Sigmoid colon (tissue), 7 donors: Measurements from ENCODE around the gene ONECUT3. TPM values are rescaled to one million over a fixed set of nuclear protein-coding genes. Genes with fewer than 3 reads are reported as not detected.
"Not testable (repeated sequence)": the region's sequence is repeated elsewhere in the genome, so short reads cannot be mapped to it uniquely, and the experiment has no call there.

Source experiments
- DNase-seq: peaks from one replicate; pipeline ENCODE4 v3.0.0-alpha.2; 2019
- H3K27ac ChIP-seq, 4 donors: fragments of 200-600 bp; sonication (generic); one replicate each; pipeline ENCODE4 v1.5.1; 2016 to 2019; ENCODE audit warnings: mild to moderate bottlenecking in 1 of 4
- H3K27me3 ChIP-seq, 3 donors: fragments of 200-600 bp; sonication (generic); one replicate each; pipeline ENCODE4 v1.5.1; 2019; ENCODE audit warnings: mild to moderate bottlenecking in 1 of 3
- H3K36me3 ChIP-seq, 4 donors: fragments of 200-600 bp; sonication (generic); one replicate each; pipeline ENCODE4 v1.5.1; 2016 to 2019
- H3K4me1 ChIP-seq, 4 donors: fragments of 200-600 bp; sonication (generic); one replicate each; pipeline ENCODE4 v1.5.1; 2017 to 2019
- H3K4me3 ChIP-seq, 4 donors: fragments of 200-600 bp; sonication (generic); one replicate each; pipeline ENCODE4 v1.5.1; 2017 to 2019; ENCODE audit warnings: mild to moderate bottlenecking in 2 of 4, moderate library complexity in 1 of 4
- H3K9me3 ChIP-seq, 4 donors: fragments of 200-600 bp in 3 of 4; sonication (generic) in 3 of 4; one replicate each; pipeline versions ENCODE4 v1.5.1 to v1.6.1; 2013 to 2019
- EP300 ChIP-seq, 4 donors: sonication (generic); formaldehyde crosslinking; IDR thresholded peaks; one replicate each; pipeline ENCODE4 v1.6.1; 2017; ENCODE audit warnings: antibody characterized with exemption in 4 of 4
- POLR2A ChIP-seq, 2 donors: fragments of 450-650 bp; IDR thresholded peaks; one replicate each; pipeline ENCODE4 v1.6.1; 2016; ENCODE audit warnings: antibody characterized with exemption in 2 of 2, mild to moderate bottlenecking in 2 of 2, moderate library complexity in 2 of 2
- POLR2AphosphoS5 ChIP-seq, 4 donors: sonication (generic); formaldehyde crosslinking; IDR thresholded peaks; one replicate each; pipeline ENCODE4 v1.6.1; 2017; ENCODE audit warnings: antibody characterized with exemption in 4 of 4
- WGBS, 2 donors: extraction: QIAGEN DNeasy Blood & Tissue Kit; methylation state at CpG; one replicate each; pipeline ENCODE4 v1.1.7; 2013; 5-methylcytosine and 5-hydroxymethylcytosine counted together
- intact Hi-C: fragments of 100-400 bp; cut with DNase I; formaldehyde crosslinking; loops from one replicate; pipeline ENCODE4 v1.15.1; 2023
- polyA plus RNA-seq, 3 donors: library from polyadenylated mRNA; stranded (reverse); fragments of 200-250 nt; gene quantifications; one replicate each; pipeline ENCODE4 v1.2.3, GENCODE V29; 2013
- total RNA-seq, 4 donors: library from RNA; depleted of rRNA; stranded (reverse); fragments of >200 nt; gene quantifications; one replicate each; pipeline ENCODE4 v1.1.0, GENCODE V29; 2016
- TF ChIP-seq, protein P1 (sequence below), 4 experiments: fragments of 450-650 bp in 3 of 4; fragments of 200-600 bp in 1 of 4; IDR thresholded peaks; one replicate each; pipeline ENCODE4 v1.5.1; 2016 to 2019; ENCODE audit warnings: antibody characterized with exemption in 4 of 4, mild to moderate bottlenecking in 3 of 4, moderate library complexity in 2 of 4
- donor health status: healthy with polysubstance abuse.
- donor health status: Bipolar disorder and iron deficiency.
- donor health status: healthy.

The ONECUT3 gene
- total and polyA plus RNA-seq, 7 donors = not detected

DNA sequence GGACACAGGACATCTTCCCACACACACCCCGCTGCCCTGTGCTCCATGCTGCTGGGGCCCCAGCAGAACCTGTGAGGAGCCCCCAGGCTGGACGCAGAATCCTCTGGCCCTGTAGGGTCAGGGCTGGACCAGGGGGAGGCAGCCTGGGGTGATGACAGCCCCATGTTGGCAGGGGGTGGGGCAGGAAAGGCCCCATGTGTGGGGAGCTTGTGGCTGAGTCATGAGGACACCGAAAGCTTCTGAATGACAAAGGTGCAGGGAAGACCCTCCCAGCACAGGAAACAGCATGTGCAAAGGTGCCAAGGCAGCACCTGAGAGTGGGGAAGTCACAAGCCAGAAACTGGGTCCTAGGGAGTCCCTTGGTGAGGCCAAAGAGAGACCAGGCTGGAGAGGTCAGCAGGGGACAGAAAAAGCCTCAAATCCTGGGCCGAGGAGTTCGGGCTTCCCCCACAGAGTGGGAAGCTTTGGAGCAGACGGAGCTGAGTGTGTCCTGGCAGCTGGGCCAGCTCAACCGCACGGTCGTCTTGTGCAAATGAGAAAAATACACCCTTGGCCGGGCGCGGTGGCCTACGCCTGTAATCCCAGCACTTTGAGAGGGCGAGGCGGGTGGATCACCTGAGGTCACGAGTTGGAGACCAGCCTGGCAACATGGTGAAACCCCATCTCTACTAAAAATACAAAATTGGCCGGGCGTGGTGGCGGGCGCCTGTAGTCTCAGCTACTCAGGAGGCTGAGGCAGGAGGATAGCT is 41.3 kb downstream of the ONECUT3 start:
- H3K4me1 ChIP-seq = peaks cover 0 to 11% (median 6%) of the 10 kb centered on the region in 4 donors
- peaks cover 3 to 42% (median 31%) of the 10 kb centered on the region in 3 donors for H3K27me3 ChIP-seq
- no peak overlapping the region for H3K27ac ChIP-seq
- no peaks in the 10 kb centered on the region for H3K9me3 ChIP-seq
- H3K4me3 ChIP-seq = no peak overlapping the region
- 33 to 73% methylated on average over 20 of the region's 20 CpGs for WGBS, 2 donors
- no peaks in the 10 kb centered on the region for H3K36me3 ChIP-seq
- intact Hi-C loops = no loop called here
- no peak for DNase-seq
- TF ChIP-seq, protein P1, sequence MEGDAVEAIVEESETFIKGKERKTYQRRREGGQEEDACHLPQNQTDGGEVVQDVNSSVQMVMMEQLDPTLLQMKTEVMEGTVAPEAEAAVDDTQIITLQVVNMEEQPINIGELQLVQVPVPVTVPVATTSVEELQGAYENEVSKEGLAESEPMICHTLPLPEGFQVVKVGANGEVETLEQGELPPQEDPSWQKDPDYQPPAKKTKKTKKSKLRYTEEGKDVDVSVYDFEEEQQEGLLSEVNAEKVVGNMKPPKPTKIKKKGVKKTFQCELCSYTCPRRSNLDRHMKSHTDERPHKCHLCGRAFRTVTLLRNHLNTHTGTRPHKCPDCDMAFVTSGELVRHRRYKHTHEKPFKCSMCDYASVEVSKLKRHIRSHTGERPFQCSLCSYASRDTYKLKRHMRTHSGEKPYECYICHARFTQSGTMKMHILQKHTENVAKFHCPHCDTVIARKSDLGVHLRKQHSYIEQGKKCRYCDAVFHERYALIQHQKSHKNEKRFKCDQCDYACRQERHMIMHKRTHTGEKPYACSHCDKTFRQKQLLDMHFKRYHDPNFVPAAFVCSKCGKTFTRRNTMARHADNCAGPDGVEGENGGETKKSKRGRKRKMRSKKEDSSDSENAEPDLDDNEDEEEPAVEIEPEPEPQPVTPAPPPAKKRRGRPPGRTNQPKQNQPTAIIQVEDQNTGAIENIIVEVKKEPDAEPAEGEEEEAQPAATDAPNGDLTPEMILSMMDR (IDR thresholded peaks at IDR 0.05) = no peak
- TF ChIP-seq POLR2AphosphoS5 (IDR thresholded peaks at IDR 0.05) = no peak
- TF ChIP-seq EP300 (IDR thresholded peaks at IDR 0.05) = no peak
- TF ChIP-seq POLR2A (IDR thresholded peaks at IDR 0.05) = no peak

DNA sequence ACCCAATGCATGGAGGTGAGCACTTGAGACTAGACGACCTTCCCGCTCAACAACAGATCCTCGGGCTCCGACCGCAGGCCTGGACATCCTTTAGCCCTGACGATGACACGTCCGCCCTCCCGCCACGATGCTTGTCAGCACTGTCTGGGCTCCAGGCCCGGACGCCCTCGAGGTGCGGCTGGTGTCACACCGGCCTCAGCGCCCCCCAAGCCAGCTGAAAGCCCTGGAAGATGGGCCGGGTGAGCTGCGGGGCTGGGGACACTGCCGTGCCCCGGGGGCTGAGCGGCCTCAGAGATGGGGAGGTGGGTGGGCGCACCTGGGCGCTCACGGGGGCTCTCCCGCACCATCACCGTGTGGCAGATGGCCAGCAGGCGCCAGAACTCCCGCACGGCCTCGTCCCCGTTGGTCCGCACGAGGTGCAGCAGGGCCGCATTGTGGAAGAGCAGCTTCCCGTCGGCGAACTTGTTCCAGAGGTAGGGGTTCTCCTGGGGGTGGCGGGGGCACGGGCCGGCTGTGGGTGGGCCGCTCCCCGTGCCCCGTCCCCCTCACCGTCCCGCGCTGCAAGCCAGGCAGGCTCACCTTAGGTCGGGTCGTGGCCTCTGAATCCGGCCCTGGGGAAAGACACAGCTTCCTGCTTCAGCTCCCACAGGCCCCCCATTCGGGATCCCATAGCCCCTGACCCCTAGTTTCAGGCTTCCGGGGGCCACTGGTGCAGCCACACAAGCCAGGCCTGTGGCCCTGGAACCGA is 43.3 kb downstream of the ONECUT3 start:
- no peaks in the 10 kb centered on the region for H3K9me3 ChIP-seq
- DNase-seq = no peak
- TF ChIP-seq POLR2AphosphoS5 (IDR thresholded peaks at IDR 0.05) (no peak), EP300 (IDR thresholded peaks at IDR 0.05) (no peak), POLR2A (IDR thresholded peaks at IDR 0.05) (no peak)
- TF ChIP-seq, protein P1 (IDR thresholded peaks at IDR 0.05) = no peak
- H3K4me1 ChIP-seq = peaks cover 0 to 9% (median 5%) of the 10 kb centered on the region in 4 donors
- H3K36me3 ChIP-seq = no peaks in the 10 kb centered on the region
- 58 to 74% methylated on average over 52 of the region's 52 CpGs for WGBS, 2 donors
- intact Hi-C loops = no loop called here
- no peak overlapping the region for H3K4me3 ChIP-seq
- peaks cover 3 to 31% (median 21%) of the 10 kb centered on the region in 3 donors for H3K27me3 ChIP-seq
- H3K27ac ChIP-seq = no peak overlapping the region

DNA sequence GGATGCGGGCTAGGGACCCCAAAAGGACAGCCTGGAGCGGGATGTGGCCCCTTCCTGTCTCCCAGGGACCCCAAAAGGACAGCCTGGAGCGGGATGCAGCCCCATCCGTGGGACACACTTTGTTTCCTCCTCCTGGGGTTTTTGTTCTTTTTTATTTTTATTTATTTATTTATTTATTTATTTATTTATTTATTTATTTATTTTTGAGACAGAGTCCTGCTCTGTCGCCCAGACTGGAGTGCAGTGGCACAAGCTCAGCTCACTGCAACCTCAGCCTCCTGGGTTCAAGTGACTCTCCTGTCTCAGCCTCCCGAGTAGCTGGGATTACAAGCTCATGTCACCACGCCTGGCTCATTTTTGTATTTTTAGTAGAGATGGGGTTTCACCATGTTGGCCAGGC is 44.0 kb downstream of the ONECUT3 start:
- H3K36me3 ChIP-seq, H3K27ac ChIP-seq, intact Hi-C loops, H3K4me3 ChIP-seq, DNase-seq, H3K4me1 ChIP-seq, H3K9me3 ChIP-seq: not testable (repeated sequence)
- H3K27me3 ChIP-seq = peaks cover 3 to 25% (median 17%) of the 10 kb centered on the region in 3 donors
- WGBS, 2 donors = 78 to 90% methylated on average over 7 of the region's 7 CpGs

DNA sequence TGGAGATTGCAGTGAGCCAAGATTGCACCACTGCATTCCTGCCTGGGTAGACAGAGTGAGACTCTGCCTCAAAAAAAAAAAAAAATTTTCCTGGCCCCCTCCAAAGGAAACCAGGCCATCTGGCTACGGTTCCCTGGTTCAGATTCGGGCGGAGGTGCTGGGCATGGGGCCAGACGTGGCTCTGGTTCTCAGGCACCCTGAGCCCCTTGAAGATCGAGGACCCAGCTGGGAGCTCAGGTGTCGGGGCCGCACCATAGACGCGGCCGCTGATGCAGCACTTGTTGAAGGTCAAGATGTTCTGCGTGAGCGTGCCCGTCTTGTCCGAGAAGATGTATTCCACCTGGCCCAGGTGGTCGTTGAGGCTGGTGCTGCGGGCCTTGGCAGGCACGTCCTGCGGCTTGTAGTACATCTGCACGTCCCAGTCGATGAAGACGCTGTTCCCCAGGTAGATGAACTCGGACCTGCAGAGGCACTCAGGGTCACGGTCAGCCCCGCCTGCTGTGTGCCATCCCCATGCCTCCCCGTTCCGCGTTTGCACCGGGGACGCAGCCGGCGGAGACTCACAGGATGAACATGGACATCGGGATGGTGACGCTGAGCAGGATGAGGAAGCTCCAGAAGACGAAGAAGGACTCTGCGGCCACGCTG is 46.5 kb downstream of the ONECUT3 start:
- intact Hi-C loops = no loop called here
- Histone ChIP-seq H3K9me3 (no peaks in the 10 kb centered on the region), H3K27me3 (peaks cover 3 to 19% (median 17%) of the 10 kb centered on the region in 3 donors), H3K4me3 (no peak overlapping the region), H3K4me1 (peaks cover 0 to 9% (median 5%) of the 10 kb centered on the region in 4 donors), H3K27ac (no peak overlapping the region), H3K36me3 (no peaks in the 10 kb centered on the region)
- WGBS, 2 donors = 74 to 86% methylated on average over 36 of the region's 36 CpGs
- DNase-seq = no peak
- no peak for TF ChIP-seq POLR2AphosphoS5 (IDR thresholded peaks at IDR 0.05)
- no peak for TF ChIP-seq EP300 (IDR thresholded peaks at IDR 0.05)
- TF ChIP-seq POLR2A (IDR thresholded peaks at IDR 0.05) = no peak
- TF ChIP-seq, protein P1 (IDR thresholded peaks at IDR 0.05) = no peak

DNA sequence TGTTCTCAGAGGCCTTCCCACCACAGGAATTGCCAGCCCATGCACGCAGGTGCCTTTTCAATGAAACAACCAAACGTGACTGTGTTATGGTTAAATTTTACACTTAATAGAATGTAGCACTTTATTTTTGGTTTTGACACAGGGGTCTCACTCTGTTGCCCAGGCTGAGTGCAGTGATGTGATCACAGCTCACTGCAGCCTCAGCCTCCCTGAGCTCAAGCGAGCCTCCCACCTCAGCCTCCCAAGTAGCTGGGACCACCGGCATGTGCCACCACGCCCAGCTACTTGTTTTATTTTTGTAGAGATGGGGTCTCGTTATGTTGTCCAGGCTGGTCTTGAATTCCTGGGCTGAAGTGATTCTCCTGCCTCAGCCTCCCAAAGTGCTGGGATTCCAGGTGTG is 51.6 kb downstream of the ONECUT3 start:
- TF ChIP-seq POLR2AphosphoS5 (IDR thresholded peaks at IDR 0.05) = no peak
- TF ChIP-seq, protein P1 (IDR thresholded peaks at IDR 0.05) = no peak
- TF ChIP-seq EP300 (IDR thresholded peaks at IDR 0.05) = no peak
- TF ChIP-seq POLR2A (IDR thresholded peaks at IDR 0.05) = no peak
- intact Hi-C loops = no loop called here
- Histone ChIP-seq H3K27me3 (no peaks in the 10 kb centered on the region), H3K27ac (no peak overlapping the region), H3K9me3 (no peaks in the 10 kb centered on the region), H3K4me3 (no peak overlapping the region), H3K36me3 (no peaks in the 10 kb centered on the region), H3K4me1 (no peaks in the 10 kb centered on the region)
- no peak for DNase-seq
- WGBS, 2 donors = 75 to 91% methylated on average over 6 of the region's 6 CpGs
